Ovary (tissue), 9 donors: Measurements from ENCODE around the gene HJURP. TPM values are rescaled to one million over a fixed set of nuclear protein-coding genes. Genes with fewer than 3 reads are reported as not detected.

ENCODE experiments used
- DNase-seq, 5 donors: peaks; one replicate each; pipeline ENCODE4 v3.0.0-alpha.2; 2019 to 2020
- H3K27ac ChIP-seq, 2 donors: fragments of 200-600 bp; one replicate each; pipeline versions ENCODE4 v1.5.1 to v1.8.0; 2019 to 2022
- H3K27me3 ChIP-seq: fragments of 200-600 bp; one replicate; pipeline ENCODE4 v1.8.0; 2022
- H3K36me3 ChIP-seq: fragments of 200-600 bp; sonication (generic); one replicate; pipeline ENCODE4 v1.5.1; 2019
- H3K4me1 ChIP-seq: one replicate; pipeline ENCODE4 v1.8.1; 2013; ENCODE audit warnings: mild to moderate bottlenecking, moderate library complexity; ENCODE audit not compliant: insufficient read depth
- H3K4me3 ChIP-seq: fragments of 200-600 bp; sonication (generic); one replicate; pipeline ENCODE4 v1.5.1; 2017
- H3K9me3 ChIP-seq, 2 donors: fragments of 200-600 bp in 1 of 2; sonication (generic) in 1 of 2; one replicate each; pipeline versions ENCODE4 v1.5.1 to v1.8.1; 2013 to 2019; ENCODE audit warnings: mild to moderate bottlenecking in 1 of 2, moderate library complexity in 1 of 2
- EP300 ChIP-seq: sonication (generic); formaldehyde crosslinking; IDR thresholded peaks from one replicate; pipeline ENCODE4 v1.6.1; 2017; ENCODE audit warnings: antibody characterized with exemption
- POLR2A ChIP-seq: fragments of 450-650 bp; IDR thresholded peaks from one replicate; pipeline ENCODE4 v1.6.1; 2017; ENCODE audit warnings: antibody characterized with exemption, mild to moderate bottlenecking, moderate library complexity
- WGBS, 3 donors: extraction: QIAGEN DNeasy Blood & Tissue Kit in 1 of 3; methylation state at CpG; one replicate each; pipeline versions ENCODE4 v1.1.5 to v1.1.7; 2013 to 2017; 5-methylcytosine and 5-hydroxymethylcytosine counted together
- intact Hi-C, 4 donors: fragments of 100-400 bp; cut with DNase I; formaldehyde crosslinking; loops; one replicate each; pipeline versions ENCODE4 v1.11.0 to v1.15.1; 2022 to 2023
- polyA plus RNA-seq, 2 donors: library from polyadenylated mRNA; stranded (reverse); fragments of 200-250 nt in 1 of 2; fragments of 350-450 nt in 1 of 2; fragmentation: Illumina TruSeq in 1 of 2; extraction: RNeasy Lipid Tissue Mini Kit (QIAGEN cat#74804) in 1 of 2; gene quantifications; one replicate each; pipeline ENCODE4 v1.2.3, GENCODE V29; 2013 to 2014
- total RNA-seq, 7 donors: library from RNA; depleted of rRNA in 2 of 7; stranded (reverse); fragments of >200 nt in 2 of 7; fragmentation: NEBNext Ultra II Directional in 3 of 7; extraction: Animal tissue kit (Norgen Biotek cat#: 25700) in 3 of 7; gene quantifications; one replicate each; pipeline versions ENCODE4 v1.1.0 to v1.2.4, GENCODE V29; 2016 to 2023
- TF ChIP-seq, protein P1 (sequence below), 3 donors: fragments of 450-650 bp in 2 of 3; fragments of 200-600 bp in 1 of 3; IDR thresholded peaks; one replicate each; pipeline versions ENCODE4 v1.5.1 to v1.8.0; 2016 to 2022; ENCODE audit warnings: antibody characterized with exemption in 3 of 3, mild to moderate bottlenecking in 1 of 3
- donor health status: DM: no; HTN: no; CAD: no; lungs with moderate emphysema.
- donor health status: DM: no; HTN: no; CAD: no.
- donor health status: Bipolar disorder and iron deficiency.
- donor health status: DM: yes; HTN: yes; CAD: no.
- donor health status: DM: no; HTN: no; CAD: no.
- donor health status: DM: yes; HTN: yes; CAD: no.

The HJURP gene
- total and polyA plus RNA-seq, 9 donors = 0.07 to 1.5 (median 0.94) TPM; not detected in 4

DNA sequence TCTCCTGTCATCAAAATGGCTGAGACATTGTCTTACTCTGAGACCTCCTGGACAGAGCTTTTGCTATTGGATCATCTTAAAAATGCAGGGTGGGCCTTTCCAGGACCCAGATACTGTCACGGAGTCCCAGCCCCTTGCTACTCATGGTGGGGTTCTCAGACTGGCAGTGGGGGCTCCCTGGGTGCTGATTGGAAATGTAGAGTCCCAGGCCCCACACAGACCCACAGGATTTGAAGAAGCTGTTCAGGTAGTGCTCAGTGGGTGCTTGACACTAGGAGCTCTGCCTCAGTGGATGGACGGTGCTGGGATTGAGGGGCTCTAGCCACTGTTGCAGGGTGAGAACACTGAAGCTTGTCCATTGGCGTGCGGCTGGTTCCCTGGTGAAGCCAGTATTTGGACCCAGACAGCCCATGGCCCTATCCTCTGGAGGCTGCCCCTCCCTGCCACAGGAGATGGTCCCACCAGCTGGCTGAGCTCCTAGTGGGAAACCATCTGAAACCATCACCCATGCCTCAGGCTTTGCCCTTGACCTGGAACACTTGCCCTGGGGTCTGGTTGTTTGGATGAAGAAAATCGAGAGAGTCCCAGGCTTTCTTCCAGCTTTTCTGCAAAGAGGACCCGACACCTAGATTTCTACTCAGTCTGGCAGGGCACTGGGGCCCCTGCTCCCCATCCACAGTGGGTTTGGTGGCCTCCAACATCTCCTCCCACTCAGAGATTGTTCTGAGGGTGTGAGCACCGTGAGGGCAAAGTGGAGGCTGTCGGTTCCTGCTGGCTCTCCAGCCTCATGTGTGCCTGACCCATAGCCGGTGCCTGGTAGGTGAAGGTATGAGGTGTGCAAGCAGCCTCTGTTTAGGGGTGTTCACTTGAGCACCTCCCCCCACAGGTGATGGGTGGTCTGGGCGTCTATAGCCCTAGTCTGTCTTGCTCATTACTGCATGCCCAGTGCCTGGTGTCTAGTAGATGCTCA is 46.1 kb downstream of the HJURP start:
- no peaks in the 10 kb centered on the region for H3K36me3 ChIP-seq
- 61 to 76% (median 68%) methylated on average over 10 of the region's 10 CpGs for WGBS, 3 donors
- H3K9me3 ChIP-seq = no peaks in the 10 kb centered on the region
- no peak overlapping the region for H3K27ac ChIP-seq
- H3K4me1 ChIP-seq = no peaks in the 10 kb centered on the region
- H3K4me3 ChIP-seq = no peak overlapping the region
- TF ChIP-seq, protein P1, sequence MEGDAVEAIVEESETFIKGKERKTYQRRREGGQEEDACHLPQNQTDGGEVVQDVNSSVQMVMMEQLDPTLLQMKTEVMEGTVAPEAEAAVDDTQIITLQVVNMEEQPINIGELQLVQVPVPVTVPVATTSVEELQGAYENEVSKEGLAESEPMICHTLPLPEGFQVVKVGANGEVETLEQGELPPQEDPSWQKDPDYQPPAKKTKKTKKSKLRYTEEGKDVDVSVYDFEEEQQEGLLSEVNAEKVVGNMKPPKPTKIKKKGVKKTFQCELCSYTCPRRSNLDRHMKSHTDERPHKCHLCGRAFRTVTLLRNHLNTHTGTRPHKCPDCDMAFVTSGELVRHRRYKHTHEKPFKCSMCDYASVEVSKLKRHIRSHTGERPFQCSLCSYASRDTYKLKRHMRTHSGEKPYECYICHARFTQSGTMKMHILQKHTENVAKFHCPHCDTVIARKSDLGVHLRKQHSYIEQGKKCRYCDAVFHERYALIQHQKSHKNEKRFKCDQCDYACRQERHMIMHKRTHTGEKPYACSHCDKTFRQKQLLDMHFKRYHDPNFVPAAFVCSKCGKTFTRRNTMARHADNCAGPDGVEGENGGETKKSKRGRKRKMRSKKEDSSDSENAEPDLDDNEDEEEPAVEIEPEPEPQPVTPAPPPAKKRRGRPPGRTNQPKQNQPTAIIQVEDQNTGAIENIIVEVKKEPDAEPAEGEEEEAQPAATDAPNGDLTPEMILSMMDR (IDR thresholded peaks at IDR 0.05) = no peak
- TF ChIP-seq EP300 = no peak
- no peak for TF ChIP-seq POLR2A
- peak in 1 of 5 donors; percentile 10 for DNase-seq
- no peaks in the 10 kb centered on the region for H3K27me3 ChIP-seq
- intact Hi-C loops = no loop called here

DNA sequence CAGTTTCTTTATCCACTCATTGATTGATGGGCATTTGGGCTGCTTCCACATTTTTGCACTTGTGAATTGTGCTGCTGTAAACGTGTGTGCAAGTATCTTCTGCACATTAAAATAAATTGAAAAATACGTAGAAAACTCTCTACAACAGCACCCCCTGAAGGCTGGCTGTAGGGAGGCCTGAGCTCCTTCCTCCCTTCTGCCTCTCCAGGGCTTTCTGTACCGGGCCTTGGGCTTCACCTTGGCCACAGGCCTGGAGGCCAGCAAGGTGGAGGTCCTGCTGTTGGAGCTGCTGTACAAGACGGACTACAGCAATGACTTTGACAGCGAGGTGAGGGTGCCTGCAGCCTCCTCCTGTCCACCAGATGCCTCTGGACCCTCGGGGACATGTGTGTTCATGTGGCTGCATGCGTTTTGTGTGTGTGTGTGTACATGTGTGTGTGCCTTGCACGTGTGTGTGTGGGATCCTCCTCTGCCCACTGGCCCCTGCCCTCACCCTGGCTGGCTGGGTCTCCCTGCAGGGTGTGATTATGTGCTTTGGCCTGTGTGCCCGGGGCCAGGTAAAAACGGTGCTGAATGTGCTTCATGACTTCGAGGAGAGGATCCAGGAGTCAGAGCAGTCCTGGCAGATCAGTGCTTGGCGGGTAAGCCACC is 47.0 kb downstream of the HJURP start:
- no peak overlapping the region for H3K4me3 ChIP-seq
- WGBS, 3 donors = 71 to 80% (median 73%) methylated on average over 12 of the region's 12 CpGs
- intact Hi-C loops = no loop called here
- no peak overlapping the region for H3K27ac ChIP-seq
- no peaks in the 10 kb centered on the region for H3K4me1 ChIP-seq
- peak in 2 of 5 donors; percentile 5 to 22 for DNase-seq
- TF ChIP-seq POLR2A = no peak
- TF ChIP-seq EP300 = no peak
- TF ChIP-seq, protein P1 (IDR thresholded peaks at IDR 0.05) = no peak
- H3K9me3 ChIP-seq = no peaks in the 10 kb centered on the region
- H3K36me3 ChIP-seq = no peaks in the 10 kb centered on the region
- H3K27me3 ChIP-seq = no peaks in the 10 kb centered on the region

DNA sequence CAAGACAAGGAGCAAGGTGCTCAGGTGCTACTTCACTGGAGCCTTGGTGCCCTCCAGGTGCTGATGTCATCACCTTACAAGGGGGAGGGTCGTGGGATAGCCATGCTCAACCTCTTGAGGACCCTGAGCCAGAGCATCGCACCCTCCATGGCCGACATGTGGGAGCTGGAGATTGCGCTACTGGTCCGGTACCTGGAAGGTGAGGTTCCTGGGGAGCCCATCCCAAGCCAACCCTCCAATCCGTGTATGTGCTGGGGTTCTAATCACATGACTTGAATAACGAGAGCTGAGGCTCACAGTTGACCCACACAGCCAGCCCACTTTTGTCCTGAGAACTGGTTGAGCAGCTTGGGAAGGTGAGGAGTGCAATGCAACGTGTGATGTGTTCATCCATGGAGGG is 50.3 kb downstream of the HJURP start:
- Histone ChIP-seq H3K9me3 (no peaks in the 10 kb centered on the region), H3K27me3 (no peaks in the 10 kb centered on the region), H3K27ac (no peak overlapping the region), H3K4me3 (no peak overlapping the region), H3K36me3 (no peaks in the 10 kb centered on the region), H3K4me1 (no peaks in the 10 kb centered on the region)
- 59 to 73% (median 60%) methylated on average over 8 of the region's 8 CpGs for WGBS, 3 donors
- intact Hi-C loops = no loop called here
- TF ChIP-seq, protein P1 (IDR thresholded peaks at IDR 0.05) = no peak
- no peak for TF ChIP-seq EP300
- no peak for TF ChIP-seq POLR2A
- DNase-seq = no peak

DNA sequence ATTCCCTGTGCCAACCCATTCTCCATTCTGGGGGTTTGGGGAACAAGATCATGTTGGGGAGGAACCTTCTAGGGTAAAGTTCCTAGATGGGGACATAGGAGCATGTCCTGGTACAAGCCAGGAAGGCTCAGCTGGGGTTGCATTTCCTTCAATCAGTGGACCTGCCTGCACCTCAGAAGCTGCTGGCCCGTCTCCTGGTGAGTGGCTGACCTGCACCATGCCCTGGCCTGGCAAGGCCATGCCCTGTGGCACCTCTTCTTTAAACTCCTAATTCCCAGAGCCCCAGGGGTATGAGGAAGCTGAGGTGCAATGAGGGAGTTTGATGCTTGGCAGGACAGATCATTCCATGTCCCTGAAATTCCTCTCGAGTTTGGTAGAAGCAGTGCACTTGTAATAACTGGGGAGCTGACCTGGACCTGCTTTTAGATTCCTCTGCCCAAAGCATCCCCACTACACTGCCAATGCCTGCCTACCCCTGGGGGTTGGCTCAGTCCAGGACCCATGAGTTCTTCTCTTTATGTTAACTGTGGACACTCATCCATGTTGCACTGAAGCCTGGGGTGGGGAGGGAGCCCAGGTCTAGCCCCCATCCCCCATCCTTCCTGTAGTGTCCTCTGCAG is 50.9 kb downstream of the HJURP start:
- intact Hi-C loops = no loop called here
- no peaks in the 10 kb centered on the region for H3K27me3 ChIP-seq
- TF ChIP-seq, protein P1 (IDR thresholded peaks at IDR 0.05) = no peak
- TF ChIP-seq POLR2A = no peak
- TF ChIP-seq EP300 = no peak
- peak in 1 of 5 donors; percentile 14 for DNase-seq
- no peaks in the 10 kb centered on the region for H3K36me3 ChIP-seq
- no peak overlapping the region for H3K4me3 ChIP-seq
- no peaks in the 10 kb centered on the region for H3K4me1 ChIP-seq
- no peaks in the 10 kb centered on the region for H3K9me3 ChIP-seq
- WGBS, 3 donors = 52 to 66% (median 59%) methylated on average over 2 of the region's 2 CpGs
- no peak overlapping the region for H3K27ac ChIP-seq
